Endodermal cell (in vitro differentiated cells): ENCODE measurements around the gene KCNV2. TPM values are rescaled to one million over a fixed set of nuclear protein-coding genes. Genes with fewer than 3 reads are reported as not detected.

ENCODE experiments used
- DNase-seq: peaks from one replicate; pipeline ENCODE4 v3.0.0-alpha.2; 2017
- H3K27ac ChIP-seq: 2 replicates; pipeline ENCODE4 v1.5.1; 2013; ENCODE audit warnings: mild to moderate bottlenecking, low read depth, low read length, moderate library complexity
- H3K27me3 ChIP-seq: 2 replicates; pipeline ENCODE4 v1.6.1; 2013; ENCODE audit warnings: mild to moderate bottlenecking, low read length, moderate library complexity; ENCODE audit not compliant: insufficient read depth, control insufficient read depth, poor library complexity, severe bottlenecking
- H3K36me3 ChIP-seq: 2 replicates; pipeline ENCODE4 v1.7.0; 2013; ENCODE audit warnings: mild to moderate bottlenecking, low read length, moderate library complexity; ENCODE audit not compliant: control insufficient read depth, insufficient read depth
- H3K4me1 ChIP-seq: one replicate; pipeline ENCODE4 v1.7.0; 2013; ENCODE audit warnings: low read length; ENCODE audit not compliant: control insufficient read depth, insufficient read depth
- H3K4me3 ChIP-seq: 2 replicates; pipeline ENCODE4 v1.5.1; 2013; ENCODE audit warnings: mild to moderate bottlenecking, low read length, moderate library complexity
- H3K9ac ChIP-seq: 2 replicates; pipeline ENCODE4 v1.6.1; 2013; ENCODE audit warnings: mild to moderate bottlenecking, low read length, moderate library complexity; ENCODE audit not compliant: poor library complexity, severe bottlenecking; ENCODE audit errors: extremely low read depth
- H3K9me3 ChIP-seq: 2 replicates; pipeline ENCODE4 v1.6.1; 2013; ENCODE audit warnings: mild to moderate bottlenecking, low read length, moderate library complexity; ENCODE audit not compliant: control insufficient read depth
- H3K27ac Mint-ChIP-seq: 2 replicates; pipeline ENCODE4 v1.8.0; 2020; ENCODE audit warnings: mixed read lengths
- H3K27me3 Mint-ChIP-seq: 2 replicates; pipeline ENCODE4 v1.8.0; 2021; ENCODE audit warnings: mild to moderate bottlenecking, mixed read lengths; ENCODE audit not compliant: insufficient read depth
- H3K36me3 Mint-ChIP-seq: 2 replicates; pipeline ENCODE4 v1.8.0; 2020; ENCODE audit warnings: low read depth, mixed read lengths
- H3K4me1 Mint-ChIP-seq: 2 replicates; pipeline ENCODE4 v1.8.0; 2020; ENCODE audit warnings: mixed read lengths
- H3K4me3 Mint-ChIP-seq: 2 replicates; pipeline ENCODE4 v1.8.0; 2020; ENCODE audit warnings: mild to moderate bottlenecking, moderate library complexity, mixed read lengths
- H3K9me3 Mint-ChIP-seq: 2 replicates; pipeline ENCODE4 v1.8.0; 2020; ENCODE audit warnings: mild to moderate bottlenecking, mixed read lengths
- WGBS, 2 experiments: methylation state at CpG; one replicate each; pipeline versions ENCODE4 v1.1.5 to v1.1.7; 2013; ENCODE audit warnings: missing lambda C conversion rate in 2 of 2, mixed read lengths in 1 of 2; ENCODE audit not compliant: insufficient coverage in 1 of 2, insufficient read length in 1 of 2; 5-methylcytosine and 5-hydroxymethylcytosine counted together
- total RNA-seq, 2 donors: library from RNA; stranded (reverse); fragmentation: NEBNext Ultra II Directional in 1 of 2; extraction: Animal tissue kit (Norgen Biotek cat#: 25700) in 1 of 2; gene quantifications; 2 replicates in 1 of 2; 3 replicates in 1 of 2; pipeline ENCODE4 v1.2.1, GENCODE V29; 2021
- TF ChIP-seq, protein P1 (sequence below): fragments of 200-600 bp; sonication (generic); conservative IDR thresholded peaks from 2 replicates; pipeline ENCODE4 v1.5.0; 2021; ENCODE audit warnings: antibody characterized with exemption, mild to moderate bottlenecking

Gene KCNV2
- total RNA-seq, 2 donors from 2014 or later, result 1.2 to 2.0 TPM

DNA sequence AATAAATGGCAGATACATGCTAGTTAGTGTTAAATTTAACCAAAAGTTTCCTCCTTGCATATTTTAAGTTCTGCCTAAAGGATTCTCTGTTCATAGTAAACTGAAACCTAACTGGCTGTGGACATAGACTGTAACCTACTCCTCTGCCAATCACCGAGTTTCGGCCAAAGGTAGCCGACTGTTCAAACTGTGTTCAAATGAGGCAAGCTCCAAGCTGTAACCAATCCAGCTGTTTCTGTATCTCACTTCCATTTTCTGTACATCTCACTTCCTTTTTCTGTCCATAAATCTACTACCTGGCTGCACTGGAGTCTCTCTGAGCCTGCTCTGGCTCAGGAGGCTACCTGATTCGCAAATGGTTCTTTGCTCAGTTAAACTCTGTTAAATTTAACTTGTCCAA is 44.1 kb downstream of the KCNV2 start:
- 78 to 93% methylated on average over 3 to 4 of the region's 4 CpGs for WGBS, 2 experiments
- H3K36me3 Mint-ChIP-seq, result peaks cover 5% of the 10 kb centered on the region
- no peak overlapping the region for H3K4me3 ChIP-seq
- H3K9ac ChIP-seq, result no peak overlapping the region
- peaks cover 79% of the 10 kb centered on the region for H3K4me1 Mint-ChIP-seq
- H3K9me3 Mint-ChIP-seq, result no peaks in the 10 kb centered on the region
- H3K36me3 ChIP-seq, result peaks cover 8% of the 10 kb centered on the region
- no peak for DNase-seq
- no peaks in the 10 kb centered on the region for H3K27me3 ChIP-seq
- no peak overlapping the region for H3K4me3 Mint-ChIP-seq
- H3K27ac Mint-ChIP-seq, result peak overlapping the region; percentile 84
- no peak overlapping the region for H3K27ac ChIP-seq
- H3K4me1 ChIP-seq, result peaks cover 11% of the 10 kb centered on the region
- no peaks in the 10 kb centered on the region for H3K27me3 Mint-ChIP-seq
- H3K9me3 ChIP-seq, result no peaks in the 10 kb centered on the region
- TF ChIP-seq, protein P1, sequence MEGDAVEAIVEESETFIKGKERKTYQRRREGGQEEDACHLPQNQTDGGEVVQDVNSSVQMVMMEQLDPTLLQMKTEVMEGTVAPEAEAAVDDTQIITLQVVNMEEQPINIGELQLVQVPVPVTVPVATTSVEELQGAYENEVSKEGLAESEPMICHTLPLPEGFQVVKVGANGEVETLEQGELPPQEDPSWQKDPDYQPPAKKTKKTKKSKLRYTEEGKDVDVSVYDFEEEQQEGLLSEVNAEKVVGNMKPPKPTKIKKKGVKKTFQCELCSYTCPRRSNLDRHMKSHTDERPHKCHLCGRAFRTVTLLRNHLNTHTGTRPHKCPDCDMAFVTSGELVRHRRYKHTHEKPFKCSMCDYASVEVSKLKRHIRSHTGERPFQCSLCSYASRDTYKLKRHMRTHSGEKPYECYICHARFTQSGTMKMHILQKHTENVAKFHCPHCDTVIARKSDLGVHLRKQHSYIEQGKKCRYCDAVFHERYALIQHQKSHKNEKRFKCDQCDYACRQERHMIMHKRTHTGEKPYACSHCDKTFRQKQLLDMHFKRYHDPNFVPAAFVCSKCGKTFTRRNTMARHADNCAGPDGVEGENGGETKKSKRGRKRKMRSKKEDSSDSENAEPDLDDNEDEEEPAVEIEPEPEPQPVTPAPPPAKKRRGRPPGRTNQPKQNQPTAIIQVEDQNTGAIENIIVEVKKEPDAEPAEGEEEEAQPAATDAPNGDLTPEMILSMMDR, result no peak

DNA sequence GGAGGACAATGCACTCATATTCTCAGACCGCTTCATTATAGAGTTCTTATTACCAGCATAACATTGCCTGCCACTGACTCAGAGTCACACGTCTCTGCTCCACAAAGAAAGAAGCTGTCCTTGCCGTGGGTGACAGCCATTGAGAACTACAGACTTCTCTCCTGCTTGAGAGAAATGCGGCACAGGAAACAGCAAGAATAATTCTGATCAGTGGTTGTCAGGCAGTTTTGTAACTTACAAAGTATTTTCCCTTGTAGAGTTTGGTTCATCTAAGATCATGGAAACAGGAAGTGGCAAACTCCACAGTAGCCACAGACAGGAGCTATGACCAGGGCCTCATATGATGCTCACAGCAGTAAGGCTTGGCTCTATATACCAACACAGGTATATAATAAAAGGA is 47.0 kb downstream of the KCNV2 start:
- TF ChIP-seq, protein P1, result no peak
- no peaks in the 10 kb centered on the region for H3K9me3 Mint-ChIP-seq
- peak overlapping the region; percentile 86 for H3K27ac Mint-ChIP-seq
- no peak for DNase-seq
- H3K4me1 Mint-ChIP-seq, result peaks cover 68% of the 10 kb centered on the region
- peaks cover 9% of the 10 kb centered on the region for H3K36me3 Mint-ChIP-seq
- no peaks in the 10 kb centered on the region for H3K27me3 Mint-ChIP-seq
- H3K4me3 Mint-ChIP-seq, result no peak overlapping the region
- no peak overlapping the region for H3K27ac ChIP-seq
- peaks cover 5% of the 10 kb centered on the region for H3K4me1 ChIP-seq
- no peaks in the 10 kb centered on the region for H3K27me3 ChIP-seq
- peaks cover 16% of the 10 kb centered on the region for H3K36me3 ChIP-seq
- no peaks in the 10 kb centered on the region for H3K9me3 ChIP-seq
- no peak overlapping the region for H3K9ac ChIP-seq
- 90 to 94% methylated on average over 3 to 4 of the region's 4 CpGs for WGBS, 2 experiments
- H3K4me3 ChIP-seq, result no peak overlapping the region

DNA sequence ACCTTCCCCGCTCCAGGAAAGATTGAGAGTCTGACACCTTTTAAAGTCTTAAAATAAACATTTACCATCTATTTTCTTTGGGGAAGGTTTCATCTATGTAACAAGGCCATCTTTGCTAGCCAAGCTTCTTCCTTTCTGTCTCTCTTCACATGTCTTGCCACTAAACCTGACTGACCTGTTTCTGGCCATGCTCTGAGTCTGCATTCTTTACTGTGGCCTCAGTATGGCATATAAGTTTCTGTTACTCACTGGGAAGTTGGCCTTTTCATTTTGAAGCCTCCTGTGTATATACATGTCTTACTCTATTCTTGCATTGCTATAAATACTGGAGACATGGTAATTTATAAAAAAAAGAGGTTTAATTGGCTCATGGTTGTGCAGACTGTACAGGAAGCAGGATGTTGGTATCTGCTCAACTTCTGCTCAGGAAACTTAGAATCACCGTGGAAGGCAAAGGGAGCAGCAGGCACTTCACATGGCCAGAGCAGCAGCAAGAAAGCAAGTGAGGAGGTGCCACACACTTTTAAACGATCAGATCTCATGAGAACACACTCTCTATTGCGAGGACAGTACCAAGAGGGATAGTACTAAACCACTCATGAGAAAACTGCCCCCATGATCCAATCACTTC is 48.1 kb downstream of the KCNV2 start:
- Histone ChIP-seq H3K27me3 (no peaks in the 10 kb centered on the region), H3K9me3 (no peaks in the 10 kb centered on the region), H3K4me3 (no peak overlapping the region), H3K4me1 (peaks cover 6% of the 10 kb centered on the region), H3K36me3 (peaks cover 20% of the 10 kb centered on the region), H3K9ac (no peak overlapping the region), H3K27ac (no peak overlapping the region)
- TF ChIP-seq, protein P1, result no peak
- no peak overlapping the region for H3K4me3 Mint-ChIP-seq
- WGBS, 2 experiments, result 68 to 100% methylated on average over 2 to 4 of the region's 4 CpGs
- H3K4me1 Mint-ChIP-seq, result peaks cover 62% of the 10 kb centered on the region
- H3K27me3 Mint-ChIP-seq, result no peaks in the 10 kb centered on the region
- peak overlapping the region; percentile 88 for H3K27ac Mint-ChIP-seq
- H3K9me3 Mint-ChIP-seq, result no peaks in the 10 kb centered on the region
- peak; percentile 67 for DNase-seq
- H3K36me3 Mint-ChIP-seq, result peaks cover 18% of the 10 kb centered on the region
